Superior temporal gyrus (tissue), 1 donor: ENCODE data around the gene CD86.

Experiments
- DNase-seq: peaks from one replicate; pipeline ENCODE4 v3.0.0-alpha.2; 2016; ENCODE audit errors: extremely low spot score

The CD86 gene

GRCh38 chr3:122060040-122060698 lies 5.0 kb downstream of the CD86 start:
- no peak for DNase-seq

- DNase-seq: peak; percentile 12
Measured at GRCh38 chr3:122063908-122064307, 8.7 kb downstream of the CD86 start.

GRCh38 chr3:122064326-122064725 lies 9.2 kb downstream of the CD86 start:
- DNase-seq: no peak

- no peak for DNase-seq
Measured at GRCh38 chr3:122066331-122067213, 11.4 kb downstream of the CD86 start.

- no peak for DNase-seq
Measured at GRCh38 chr3:122067214-122067550, 12.0 kb downstream of the CD86 start.

- DNase-seq: no peak
Measured at GRCh38 chr3:122067588-122068240, 12.6 kb downstream of the CD86 start.

- no peak for DNase-seq
Measured at GRCh38 chr3:122074621-122075265, 19.6 kb downstream of the CD86 start.

- DNase-seq: no peak
Measured at GRCh38 chr3:122076491-122077292, 21.5 kb downstream of the CD86 start.

- DNase-seq: no peak
Measured at GRCh38 chr3:122077293-122078234, 22.4 kb downstream of the CD86 start.

- no peak for DNase-seq
Measured at GRCh38 chr3:122078235-122078935, 23.2 kb downstream of the CD86 start.

GRCh38 chr3:122079524-122080206 lies 24.5 kb downstream of the CD86 start:
- no peak for DNase-seq

GRCh38 chr3:122080207-122080587 lies 25.0 kb downstream of the CD86 start:
- no peak for DNase-seq

- DNase-seq: no peak
Measured at GRCh38 chr3:122081543-122082247, 26.5 kb downstream of the CD86 start.

GRCh38 chr3:122082357-122082756 lies 27.2 kb downstream of the CD86 start:
- no peak for DNase-seq

- no peak for DNase-seq
Measured at GRCh38 chr3:122084799-122085198, 29.6 kb downstream of the CD86 start.

- DNase-seq: no peak
Measured at GRCh38 chr3:122085673-122086072, 30.5 kb downstream of the CD86 start.

GRCh38 chr3:122088531-122088930 lies 33.4 kb downstream of the CD86 start:
- DNase-seq: no peak

- no peak for DNase-seq
Measured at GRCh38 chr3:122091602-122092295, 36.6 kb downstream of the CD86 start.
